Thyroid gland (tissue), 4 donors: ENCODE results near the gene KLLN.

ENCODE experiments used
- POLR2A ChIP-seq, 2 donors: fragments of 450-650 bp; IDR thresholded peaks; one replicate each; pipeline ENCODE4 v1.6.1; 2017; ENCODE audit warnings: antibody characterized with exemption in 2 of 2, mild to moderate bottlenecking in 2 of 2, moderate library complexity in 1 of 2
- TF ChIP-seq, protein P1 (sequence below), 6 experiments: fragments of 200-600 bp in 3 of 6; fragments of 450-650 bp in 3 of 6; sonication (generic) in 3 of 6; IDR thresholded peaks; one replicate each; pipeline ENCODE4 v1.5.1; 2016 to 2019; ENCODE audit warnings: antibody characterized with exemption in 6 of 6, mild to moderate bottlenecking in 2 of 6, inconsistent platforms in 1 of 6, moderate library complexity in 1 of 6

DNA sequence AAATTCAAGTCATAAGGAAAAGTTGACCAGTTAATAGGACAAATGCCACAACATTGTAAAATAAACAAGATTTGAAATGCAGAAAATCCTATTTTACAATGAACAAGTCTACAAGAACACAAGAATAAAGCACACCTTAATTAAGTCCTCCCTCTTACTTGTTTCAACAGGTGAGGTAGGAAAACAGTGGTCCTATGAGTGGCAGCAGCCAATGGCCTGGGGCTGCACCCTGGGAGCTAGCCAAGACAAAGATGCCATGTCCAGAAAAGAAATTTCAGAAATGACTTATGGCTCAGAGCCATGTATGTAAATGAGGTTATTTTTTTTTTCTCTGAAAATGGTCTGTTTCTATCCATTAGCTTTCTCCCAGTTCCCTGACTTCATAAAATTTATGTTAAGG is 14.3 kb downstream of the KLLN start:
- TF ChIP-seq, protein P1, sequence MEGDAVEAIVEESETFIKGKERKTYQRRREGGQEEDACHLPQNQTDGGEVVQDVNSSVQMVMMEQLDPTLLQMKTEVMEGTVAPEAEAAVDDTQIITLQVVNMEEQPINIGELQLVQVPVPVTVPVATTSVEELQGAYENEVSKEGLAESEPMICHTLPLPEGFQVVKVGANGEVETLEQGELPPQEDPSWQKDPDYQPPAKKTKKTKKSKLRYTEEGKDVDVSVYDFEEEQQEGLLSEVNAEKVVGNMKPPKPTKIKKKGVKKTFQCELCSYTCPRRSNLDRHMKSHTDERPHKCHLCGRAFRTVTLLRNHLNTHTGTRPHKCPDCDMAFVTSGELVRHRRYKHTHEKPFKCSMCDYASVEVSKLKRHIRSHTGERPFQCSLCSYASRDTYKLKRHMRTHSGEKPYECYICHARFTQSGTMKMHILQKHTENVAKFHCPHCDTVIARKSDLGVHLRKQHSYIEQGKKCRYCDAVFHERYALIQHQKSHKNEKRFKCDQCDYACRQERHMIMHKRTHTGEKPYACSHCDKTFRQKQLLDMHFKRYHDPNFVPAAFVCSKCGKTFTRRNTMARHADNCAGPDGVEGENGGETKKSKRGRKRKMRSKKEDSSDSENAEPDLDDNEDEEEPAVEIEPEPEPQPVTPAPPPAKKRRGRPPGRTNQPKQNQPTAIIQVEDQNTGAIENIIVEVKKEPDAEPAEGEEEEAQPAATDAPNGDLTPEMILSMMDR (IDR thresholded peaks at IDR 0.05), result no peak
- no peak for TF ChIP-seq POLR2A (IDR thresholded peaks at IDR 0.05)
